ENCODE measurements around the gene RANBP6. TPM values are rescaled to one million over a fixed set of nuclear protein-coding genes. Genes with fewer than 3 reads are reported as not detected.

RANBP6 gene
- total RNA-seq, 1 experiment from 2014 or later: 14.1 TPM

- no peak for DNase-seq
- CTCF ChIA-PET: no interaction called here
- BruUV-seq (replicated peaks): no TSS peak
Observed at GRCh38 chr9:5988265-5988664, 27.2 kb downstream of the RANBP6 start.

GRCh38 chr9:5983042-5983441 lies 32.4 kb downstream of the RANBP6 start:
- DNase-seq (no peak), ATAC-seq (no peak)
- Histone ChIP-seq H3K36me3 (ENCODE audit: low read depth, low read length) (no peaks in the 10 kb centered on the region), H3K9me3 (ENCODE audit: low read length) (no peaks in the 10 kb centered on the region), H2AFZ (ENCODE audit: low read length) (no peak overlapping the region), H3K9ac (ENCODE audit: low read length) (no peak overlapping the region), H4K20me1 (ENCODE audit: low read length) (no peaks in the 10 kb centered on the region), H3K4me1 (ENCODE audit: insufficient read depth, low read length) (no peaks in the 10 kb centered on the region; the same call in 1 of the 2 replicates), H3K4me2 (ENCODE audit: low read length) (no peak overlapping the region), H3K79me2 (ENCODE audit: low read length) (no peaks in the 10 kb centered on the region), H3K27me3 (ENCODE audit: low read length) (no peaks in the 10 kb centered on the region), H3K27ac (ENCODE audit: low read length) (no peak overlapping the region), H3K9me2 (replicated peaks; ENCODE audit: low read length) (no peaks in the 10 kb centered on the region), H3K4me3 (ENCODE audit: low read length) (no peak overlapping the region), H3F3A (ENCODE audit: low read length, unreplicated experiment) (no peaks in the 10 kb centered on the region)
- POLR2A ChIA-PET (ENCODE audit: unreplicated experiment): no interaction called here
- CTCF ChIA-PET: no interaction called here
- BruUV-seq (replicated peaks): no TSS peak
- no peak for TF ChIP-seq EZH2phosphoT487 (IDR thresholded peaks at IDR 0.05; ENCODE audit: borderline replicate concordance, low read length)
- TF ChIP-seq EZH2 (IDR thresholded peaks at IDR 0.05; ENCODE audit: low read length, unreplicated experiment): no peak
- TF ChIP-seq CTCF (conservative IDR thresholded peaks at IDR 0.05; ENCODE audit: low read depth, low read length): no peak
- intact Hi-C loops (cut with micrococcal nuclease): no loop called here

More at GRCh38 chr9:5988265-5988664, 27.2 kb downstream of the RANBP6 start:
- ATAC-seq: no peak
- Histone ChIP-seq H3F3A (ENCODE audit: low read length, unreplicated experiment) (no peaks in the 10 kb centered on the region), H3K79me2 (ENCODE audit: low read length) (peaks cover under 1% of the 10 kb centered on the region; the same call in 1 of the 2 replicates), H3K4me2 (ENCODE audit: low read length) (no peak overlapping the region), H3K9me3 (ENCODE audit: low read length) (no peaks in the 10 kb centered on the region), H3K4me3 (ENCODE audit: low read length) (no peak overlapping the region), H3K4me1 (ENCODE audit: insufficient read depth, low read length) (no peaks in the 10 kb centered on the region), H4K20me1 (ENCODE audit: low read length) (no peaks in the 10 kb centered on the region), H2AFZ (ENCODE audit: low read length) (no peak overlapping the region), H3K27ac (ENCODE audit: low read length) (no peak overlapping the region), H3K9ac (ENCODE audit: low read length) (no peak overlapping the region), H3K9me2 (replicated peaks; ENCODE audit: low read length) (no peaks in the 10 kb centered on the region), H3K27me3 (ENCODE audit: low read length) (no peaks in the 10 kb centered on the region), H3K36me3 (ENCODE audit: low read depth, low read length) (no peaks in the 10 kb centered on the region)
- POLR2A ChIA-PET (ENCODE audit: unreplicated experiment): no interaction called here
- TF ChIP-seq EZH2phosphoT487 (IDR thresholded peaks at IDR 0.05; ENCODE audit: borderline replicate concordance, low read length) (no peak), EZH2 (IDR thresholded peaks at IDR 0.05; ENCODE audit: low read length, unreplicated experiment) (no peak), CTCF (conservative IDR thresholded peaks at IDR 0.05; ENCODE audit: low read depth, low read length) (no peak)
- intact Hi-C loops (cut with micrococcal nuclease): no loop called here

GRCh38 chr9:5982317-5982716 lies 33.1 kb downstream of the RANBP6 start:
- Histone ChIP-seq H2AFZ (ENCODE audit: low read length) (no peak overlapping the region), H3F3A (ENCODE audit: low read length, unreplicated experiment) (no peaks in the 10 kb centered on the region), H3K9me3 (ENCODE audit: low read length) (no peaks in the 10 kb centered on the region), H3K36me3 (ENCODE audit: low read depth, low read length) (no peaks in the 10 kb centered on the region), H3K27me3 (ENCODE audit: low read length) (no peaks in the 10 kb centered on the region), H3K27ac (ENCODE audit: low read length) (no peak overlapping the region), H3K9me2 (replicated peaks; ENCODE audit: low read length) (no peaks in the 10 kb centered on the region), H3K79me2 (ENCODE audit: low read length) (no peaks in the 10 kb centered on the region), H4K20me1 (ENCODE audit: low read length) (no peaks in the 10 kb centered on the region), H3K4me3 (ENCODE audit: low read length) (no peak overlapping the region), H3K4me1 (ENCODE audit: insufficient read depth, low read length) (no peaks in the 10 kb centered on the region; the same call in 1 of the 2 replicates), H3K9ac (ENCODE audit: low read length) (no peak overlapping the region), H3K4me2 (ENCODE audit: low read length) (no peak overlapping the region)
- ChIA-PET CTCF (no interaction called here), POLR2A (ENCODE audit: unreplicated experiment) (no interaction called here)
- BruUV-seq (replicated peaks): no TSS peak
- TF ChIP-seq CTCF (conservative IDR thresholded peaks at IDR 0.05; ENCODE audit: low read depth, low read length) (no peak), EZH2 (IDR thresholded peaks at IDR 0.05; ENCODE audit: low read length, unreplicated experiment) (no peak), EZH2phosphoT487 (IDR thresholded peaks at IDR 0.05; ENCODE audit: borderline replicate concordance, low read length) (no peak)
- ATAC-seq (no peak), DNase-seq (no peak)
- intact Hi-C loops (cut with micrococcal nuclease): no loop called here

All from PC-3 (cell line).